OCI-M2 (cell line): ENCODE results near the gene MAGEL2.
"Not testable (repeated sequence)": the region's sequence is repeated elsewhere in the genome, so short reads cannot be mapped to it uniquely, and the experiment has no call there.

Source experiments
- DNase-seq: peaks from one replicate; lab custom pipeline; 2025; ENCODE audit not compliant: unreplicated experiment; lab: John Stamatoyannopoulos, UW

Gene MAGEL2

GRCh38 chr15:23616536-23616935, 31.1 kb downstream of the MAGEL2 start:
- DNase-seq = no peak

GRCh38 chr15:23606226-23606625, 41.4 kb downstream of the MAGEL2 start:
- no peak for DNase-seq

DNA sequence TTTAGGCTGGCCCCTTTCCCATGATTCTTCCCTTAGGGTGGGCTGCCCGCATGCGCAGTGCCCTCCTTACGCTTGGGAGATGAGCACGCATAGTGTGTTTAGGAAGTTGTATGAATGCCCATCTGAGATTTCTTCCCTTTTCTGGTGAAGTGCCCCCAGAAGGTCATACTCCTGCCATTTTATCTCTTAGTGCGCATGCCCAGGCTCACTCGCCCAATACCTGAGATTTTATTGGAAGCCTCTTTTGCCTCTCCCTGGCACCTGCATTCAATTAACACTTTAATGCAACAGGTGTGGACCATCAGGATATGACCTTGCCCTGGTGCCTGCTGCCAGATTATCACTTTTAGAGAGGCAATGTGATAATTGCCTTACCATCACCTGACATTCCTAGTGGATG, 45.5 kb downstream of the MAGEL2 start:
- no peak for DNase-seq

- no peak for DNase-seq
These were observed 48.6 kb downstream of the MAGEL2 start for GRCh38 chr15:23599053-23599452.

- not testable (repeated sequence) for DNase-seq
These were observed 50.4 kb downstream of the MAGEL2 start for GRCh38 chr15:23597278-23597677.

GRCh38 chr15:23596736-23597135, 50.9 kb downstream of the MAGEL2 start:
- no peak for DNase-seq

GRCh38 chr15:23595368-23595767, 52.3 kb downstream of the MAGEL2 start:
- no peak for DNase-seq

- DNase-seq = no peak
These were observed 53.4 kb downstream of the MAGEL2 start for GRCh38 chr15:23594252-23594770.
